Measurements from ENCODE around the gene PIGP. TPM values are rescaled to one million over a fixed set of nuclear protein-coding genes. Genes with fewer than 3 reads are reported as not detected.
"Not testable (repeated sequence)": the region's sequence is repeated elsewhere in the genome, so short reads cannot be mapped to it uniquely, and the experiment has no call there.

Gene PIGP
- total RNA-seq: 10 to 100 TPM; 20.3 to 30.7 (median 21.6) TPM

DNA sequence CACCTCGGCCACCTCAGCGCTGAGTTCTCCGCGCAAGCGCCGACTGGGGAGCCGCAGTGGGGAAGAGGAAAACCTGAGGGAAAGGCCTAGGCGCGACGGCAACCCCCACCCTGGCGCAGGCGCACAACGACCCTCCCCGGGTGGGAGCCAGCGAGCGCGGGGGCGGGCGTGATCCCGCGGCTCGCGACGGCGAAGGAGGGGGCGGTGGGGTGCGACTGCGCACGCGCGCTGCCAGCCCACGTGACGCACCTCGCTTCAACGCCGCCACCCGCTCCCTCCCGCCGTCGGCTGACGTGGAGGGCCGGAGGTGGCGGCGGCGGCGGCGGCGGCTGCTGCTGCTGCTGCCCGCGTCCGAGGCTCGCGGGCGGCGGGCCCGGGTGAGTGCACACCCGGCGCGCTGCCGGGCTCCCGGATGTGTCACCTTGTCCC lies at the start of gene PIGP, which contains the start of gene TTC3:
PIGP (minus strand) TSS at position 84 of the 429 bp plus-strand sequence. CDS start 556 bp downstream, outside the sequence.
TTC3 (plus strand) TSS at position 267 of the 429 bp plus-strand sequence. CDS start 14,004 bp downstream, outside the sequence.
- Histone ChIP-seq H3K4me1 (peaks cover 16 to 40% (median 32%) of the 10 kb centered on the region in 4 donors), H3K4me3 (peak within 1 kb of the TSS; percentile 75 to 97 (median 76)), H3K27ac (replicated peaks in 1 of 4) (peak within 1 kb of the TSS; percentile 92 to 100 (median 100)), H3K9me3 (no peaks in the 10 kb centered on the region), H3K27me3 (no peaks in the 10 kb centered on the region), H3K36me3 (peaks cover 0 to 18% (median 4%) of the 10 kb centered on the region in 4 donors)
- TF ChIP-seq CTCF (IDR thresholded peaks at IDR 0.05): peak in 1 of 3 experiments; percentile 3
- peak; percentile 50 for TF ChIP-seq POLR2A (IDR thresholded peaks at IDR 0.05; ENCODE audit: low read depth)
- no peak for TF ChIP-seq EP300 (IDR thresholded peaks at IDR 0.05)
- TF ChIP-seq POLR2AphosphoS5 (IDR thresholded peaks at IDR 0.05): peak; percentile 82 to 95
- peak; percentile 96 for DNase-seq (ENCODE audit: extremely low spot score)
- intact Hi-C loops (cut with DNase I): loop anchor here (5.0 to 10.0 kb wide), 3 partner anchors 108 to 302 kb away; partner anchors contain the start of genes HLCS and VPS26C
- 0% methylated on average over 2 of the region's 61 CpGs for WGBS

DNA sequence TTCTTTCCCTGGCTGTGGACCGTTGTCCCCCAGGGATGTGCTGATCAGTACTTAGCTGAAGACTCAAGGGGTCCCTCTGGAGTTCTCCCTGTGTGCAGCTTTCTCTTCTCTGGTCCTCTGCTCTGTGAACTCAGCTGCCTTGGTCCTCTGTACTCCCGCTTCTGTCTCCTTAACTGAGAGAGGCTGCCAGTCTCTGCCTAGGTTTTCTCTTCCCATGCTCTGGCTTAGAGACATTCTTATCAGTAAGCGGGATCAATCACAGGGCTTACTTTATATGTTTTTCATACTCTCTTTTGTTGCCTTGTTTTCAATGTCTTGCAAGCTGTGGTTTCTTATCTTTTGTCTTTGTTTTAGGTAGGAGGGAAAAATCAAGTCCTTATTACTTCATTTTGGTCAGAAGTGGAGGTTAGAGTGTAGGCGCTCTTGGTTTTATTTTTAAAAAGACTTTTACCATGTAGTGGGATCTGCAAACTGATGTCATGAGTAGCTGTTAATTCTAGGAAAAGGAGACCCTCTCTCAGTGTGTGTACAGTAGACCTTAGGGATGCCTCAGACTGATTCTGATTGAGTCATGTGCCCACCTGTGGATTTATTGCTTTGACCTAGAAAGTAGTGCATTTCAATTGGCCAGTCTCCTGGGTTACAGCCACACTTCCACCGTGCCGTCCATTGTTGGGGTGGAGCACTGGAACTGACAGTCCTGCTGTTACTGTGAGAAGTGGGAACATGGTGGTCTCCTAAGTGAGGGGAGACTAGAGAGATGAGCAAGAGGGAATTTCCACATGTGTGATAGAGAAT lies 46.7 kb upstream of the PIGP start:
- H3K36me3 ChIP-seq: peaks cover 0 to 18% (median 5%) of the 10 kb centered on the region in 4 donors
- H3K4me3 ChIP-seq: no peak overlapping the region
- DNase-seq (ENCODE audit: extremely low spot score): no peak
- 82% methylated on average over 6 of the region's 6 CpGs for WGBS
- intact Hi-C loops (cut with DNase I): no loop called here
- no peak for TF ChIP-seq EP300 (IDR thresholded peaks at IDR 0.05)
- H3K4me1 ChIP-seq: no peaks in the 10 kb centered on the region
- H3K27ac ChIP-seq (replicated peaks in 1 of 4): no peak overlapping the region
- no peaks in the 10 kb centered on the region for H3K9me3 ChIP-seq
- no peaks in the 10 kb centered on the region for H3K27me3 ChIP-seq

DNA sequence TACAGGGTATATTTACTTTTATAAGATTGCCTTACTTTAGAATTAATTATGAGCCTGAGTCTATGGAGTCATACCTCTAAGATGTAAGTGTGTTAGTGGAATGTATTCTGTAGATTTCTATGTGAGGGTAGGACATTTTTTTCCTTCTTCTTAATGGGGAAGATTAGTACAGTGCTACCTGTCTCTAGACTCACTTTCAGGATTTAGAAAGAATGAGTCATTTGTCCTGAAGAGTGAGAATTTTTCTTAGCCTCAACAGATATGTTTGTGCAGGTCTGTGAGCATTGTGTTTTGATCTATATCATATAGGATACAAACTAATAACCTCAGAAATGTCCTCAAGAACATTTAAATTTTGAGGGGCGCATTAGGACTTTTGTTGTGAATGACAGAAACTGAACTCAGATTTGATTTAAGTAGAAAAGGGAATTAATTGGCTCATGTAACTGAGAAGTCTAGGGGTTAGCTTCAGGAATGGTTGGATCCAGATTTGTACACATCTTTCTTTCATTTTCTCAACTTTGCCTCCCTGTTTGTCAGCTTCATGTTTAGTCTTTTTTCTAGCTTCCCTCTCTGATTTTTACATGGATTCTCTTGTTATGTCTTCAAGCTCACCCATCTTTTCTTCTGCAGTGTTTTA lies 45.4 kb upstream of the PIGP start:
- Histone ChIP-seq H3K36me3 (peaks cover 0 to 12% (median 2%) of the 10 kb centered on the region in 4 donors), H3K4me3 (no peak overlapping the region), H3K27me3 (no peaks in the 10 kb centered on the region), H3K9me3 (no peaks in the 10 kb centered on the region), H3K4me1 (no peaks in the 10 kb centered on the region), H3K27ac (replicated peaks in 1 of 4) (no peak overlapping the region)
- intact Hi-C loops (cut with DNase I): no loop called here
- 91% methylated on average over 1 of the region's 1 CpG for WGBS
- no peak for TF ChIP-seq POLR2AphosphoS5 (IDR thresholded peaks at IDR 0.05)
- TF ChIP-seq CTCF (IDR thresholded peaks at IDR 0.05): no peak
- TF ChIP-seq POLR2A (IDR thresholded peaks at IDR 0.05; ENCODE audit: low read depth): no peak
- no peak for TF ChIP-seq EP300 (IDR thresholded peaks at IDR 0.05)
- DNase-seq (ENCODE audit: extremely low spot score): no peak

GRCh38 chr21:37117204-37117603 lies 44.3 kb upstream of the PIGP start:
- intact Hi-C loops (cut with DNase I): no loop called here
- H3K4me1 ChIP-seq: no peaks in the 10 kb centered on the region
- no peaks in the 10 kb centered on the region for H3K9me3 ChIP-seq
- DNase-seq (ENCODE audit: extremely low spot score): no peak
- H3K27ac ChIP-seq (replicated peaks in 1 of 4): no peak overlapping the region
- H3K36me3 ChIP-seq: peaks cover 0 to 12% (median 0%) of the 10 kb centered on the region in 4 donors
- no peak overlapping the region for H3K4me3 ChIP-seq
- TF ChIP-seq POLR2AphosphoS5 (IDR thresholded peaks at IDR 0.05) (no peak), POLR2A (IDR thresholded peaks at IDR 0.05; ENCODE audit: low read depth) (no peak), CTCF (IDR thresholded peaks at IDR 0.05) (no peak), EP300 (IDR thresholded peaks at IDR 0.05) (no peak)
- no peaks in the 10 kb centered on the region for H3K27me3 ChIP-seq

- H3K27me3 ChIP-seq; H3K27ac ChIP-seq (replicated peaks in 1 of 4); H3K9me3 ChIP-seq; DNase-seq (ENCODE audit: extremely low spot score); H3K36me3 ChIP-seq; H3K4me3 ChIP-seq; H3K4me1 ChIP-seq; intact Hi-C loops (cut with DNase I): not testable (repeated sequence)
- 88% methylated on average over 2 of the region's 2 CpGs for WGBS
These were observed 43.6 kb upstream of the PIGP start for GRCh38 chr21:37116459-37116858.

DNA sequence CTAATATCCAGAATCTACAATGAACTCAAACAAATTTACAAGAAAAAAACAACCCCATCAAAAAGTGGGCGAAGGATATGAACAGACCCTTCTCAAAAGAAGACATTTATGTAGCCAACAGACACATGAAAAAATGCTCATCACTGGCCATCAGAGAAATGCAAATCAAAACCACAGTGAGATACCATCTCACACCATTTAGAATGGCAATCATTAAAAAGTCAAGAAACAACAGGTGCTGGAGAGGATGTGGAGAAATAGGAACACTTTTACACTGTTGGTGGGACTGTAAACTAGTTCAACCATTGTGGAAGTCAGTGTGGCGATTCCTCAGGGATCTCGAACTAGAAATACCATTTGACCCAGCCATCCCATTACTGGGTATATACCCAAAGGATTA lies 41.4 kb upstream of the PIGP start:
- intact Hi-C loops (cut with DNase I); H3K4me3 ChIP-seq; H3K27me3 ChIP-seq; H3K4me1 ChIP-seq; H3K27ac ChIP-seq (replicated peaks in 1 of 4); H3K9me3 ChIP-seq; H3K36me3 ChIP-seq; DNase-seq (ENCODE audit: extremely low spot score): not testable (repeated sequence)
- WGBS: 94% methylated on average over 3 of the region's 3 CpGs

GRCh38 chr21:37111029-37111428 lies 38.2 kb upstream of the PIGP start:
- intact Hi-C loops (cut with DNase I); H3K4me1 ChIP-seq; DNase-seq (ENCODE audit: extremely low spot score); H3K9me3 ChIP-seq; H3K27ac ChIP-seq (replicated peaks in 1 of 4); H3K27me3 ChIP-seq; H3K4me3 ChIP-seq: not testable (repeated sequence)
- peaks cover 0 to 12% (median 8%) of the 10 kb centered on the region in 4 donors for H3K36me3 ChIP-seq
- over 99% methylated on average over 6 of the region's 6 CpGs for WGBS
